ENCODE measurements around the gene OSTF1.

The OSTF1 gene

DNA sequence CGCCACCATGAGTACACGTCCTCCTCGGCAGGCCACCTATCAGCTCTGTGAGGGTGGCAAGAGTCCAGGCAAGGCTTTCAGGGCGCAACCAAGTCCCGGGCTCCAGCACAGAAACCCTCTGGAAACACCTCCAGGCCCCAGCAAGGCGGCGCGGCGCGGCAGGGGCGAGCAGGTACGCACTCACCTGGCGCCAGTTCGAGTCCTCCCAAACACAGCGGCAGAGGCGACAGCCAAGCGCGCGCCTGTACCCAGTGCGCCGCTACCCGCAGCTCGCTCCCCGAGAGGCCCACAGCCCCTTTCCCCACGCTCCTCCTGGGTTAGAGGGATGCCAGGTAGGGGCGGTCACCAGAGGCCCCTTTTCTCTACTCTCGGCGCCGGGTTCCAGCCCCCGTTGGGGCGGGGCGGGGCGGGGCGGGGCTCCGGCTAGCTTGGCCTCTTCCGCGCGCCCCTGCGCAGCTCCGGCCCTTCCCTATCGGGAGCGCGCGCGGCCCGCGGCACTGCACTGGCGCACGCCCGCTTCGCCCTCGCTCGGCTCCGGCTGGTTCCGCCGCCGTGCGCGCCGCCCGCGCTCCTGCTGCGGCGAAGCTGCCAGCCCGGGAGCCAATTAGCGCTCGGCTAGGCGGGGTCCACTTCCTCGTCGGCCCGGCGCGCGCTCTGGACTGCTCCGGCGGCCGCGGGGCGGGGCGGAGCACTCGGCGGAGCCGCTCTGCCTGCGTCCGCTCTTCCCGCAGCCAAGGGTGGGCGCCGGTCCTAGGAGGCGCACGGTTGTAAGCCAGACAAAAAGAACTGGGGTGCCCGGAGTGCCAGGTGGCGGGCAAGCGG lies at the start of gene OSTF1, which contains the start of gene NMRK1:
TSS of gene OSTF1 (plus strand) at position 691 of the 822 bp plus-strand sequence. CDS start 179 bp downstream, outside the sequence.
TSS of gene NMRK1 (minus strand) at position 332 of the 822 bp plus-strand sequence. CDS start 5,040 bp downstream, outside the sequence.
- DNase-seq (ENCODE audit: low spot score) = peak; percentile 97

- peak; percentile 4 for DNase-seq (ENCODE audit: low spot score)
Observed at GRCh38 chr9:75039009-75039408, 49.3 kb upstream of the OSTF1 start.

DNA sequence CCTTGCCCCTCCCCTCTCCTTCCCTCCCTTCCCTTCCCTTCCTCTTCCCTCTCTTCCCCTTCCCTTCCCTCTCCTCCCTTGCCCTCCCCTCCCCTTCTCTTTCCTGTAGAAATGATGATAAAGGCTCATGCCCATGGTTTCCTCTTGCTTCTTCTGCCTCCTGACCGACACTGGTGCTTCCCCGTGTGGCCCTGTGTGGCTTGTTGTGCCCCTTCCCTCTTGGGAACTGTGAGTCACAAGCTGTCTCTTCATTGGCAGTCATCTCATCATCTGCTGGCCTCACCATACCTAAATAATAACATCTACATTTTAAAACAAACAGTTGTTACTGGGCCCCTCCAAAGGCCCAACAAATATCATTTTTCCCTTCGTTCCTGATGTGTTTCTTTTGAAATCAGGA lies 48.5 kb upstream of the OSTF1 start:
- no peak for DNase-seq (ENCODE audit: low spot score)

DNA sequence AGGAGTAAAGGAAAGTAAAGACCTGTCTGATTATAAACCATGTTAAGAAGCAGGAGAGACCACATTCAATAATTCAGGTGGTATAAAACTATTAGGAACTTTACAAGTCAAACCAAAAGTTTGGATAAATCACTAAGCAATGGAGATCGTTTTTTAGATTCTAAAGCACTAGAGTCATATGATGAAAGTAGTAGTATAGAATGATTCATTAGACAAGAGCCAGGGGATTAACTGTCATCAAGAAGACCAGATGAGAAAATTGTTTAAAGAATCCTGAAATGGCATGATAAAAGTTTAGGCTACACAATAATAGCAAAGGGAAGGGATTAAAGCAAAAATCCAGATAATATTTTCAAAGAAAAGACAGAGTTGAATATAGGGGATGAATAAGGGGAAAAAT lies 47.3 kb upstream of the OSTF1 start:
- no peak for DNase-seq (ENCODE audit: low spot score)

DNA sequence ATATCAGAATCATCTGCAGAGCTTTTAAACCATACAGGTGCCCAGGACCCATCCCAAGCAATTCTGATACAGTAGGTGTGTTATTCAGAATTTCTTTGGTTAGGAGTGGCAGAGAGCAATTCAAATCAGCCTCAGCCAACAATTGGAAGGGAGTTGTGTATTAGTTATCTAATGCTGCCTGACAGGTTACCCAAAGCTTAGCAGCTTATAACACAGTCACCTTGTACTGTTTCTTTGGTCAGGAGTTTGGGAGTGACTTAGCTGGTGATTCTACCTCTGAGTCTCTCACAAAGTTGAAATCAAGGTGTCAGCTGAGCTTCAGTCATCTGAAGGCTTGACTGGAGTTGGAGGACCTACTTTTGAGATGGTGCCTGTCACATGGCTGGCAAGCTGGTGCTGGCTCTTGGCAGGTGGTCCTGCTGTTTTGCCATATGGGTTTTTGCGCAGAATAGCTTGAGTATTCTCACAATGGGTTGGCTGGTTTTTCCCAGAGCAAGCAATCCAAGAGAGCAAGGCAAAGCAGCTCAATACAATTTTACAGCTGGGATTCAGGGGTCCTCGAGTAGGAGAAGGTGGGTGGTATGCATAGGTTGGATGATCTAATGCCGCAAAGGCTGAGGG lies 41.5 kb upstream of the OSTF1 start:
- no peak for DNase-seq (ENCODE audit: low spot score)

GRCh38 chr9:75047506-75047905 lies 40.8 kb upstream of the OSTF1 start:
- no peak for DNase-seq (ENCODE audit: low spot score)

DNA sequence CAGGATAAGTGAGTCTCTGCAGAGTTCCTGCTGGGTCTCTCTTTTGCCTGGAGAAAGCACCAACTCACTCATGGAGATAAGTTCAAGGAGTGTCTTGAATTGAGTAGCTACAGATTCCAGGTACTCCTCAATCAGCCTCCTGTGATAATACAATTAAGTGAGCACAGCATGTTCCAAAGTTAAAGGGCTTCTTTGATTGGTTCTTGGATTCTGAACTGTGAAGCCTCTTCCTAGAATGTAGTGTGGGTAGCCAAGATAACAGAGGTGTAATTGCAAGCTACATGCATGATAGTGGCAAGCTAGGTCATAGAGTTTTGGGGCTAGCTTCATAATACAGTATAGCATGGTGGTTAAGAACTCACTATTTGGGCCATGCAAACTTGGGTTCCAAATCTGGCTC lies 37.0 kb upstream of the OSTF1 start:
- DNase-seq (ENCODE audit: low spot score) = no peak

DNA sequence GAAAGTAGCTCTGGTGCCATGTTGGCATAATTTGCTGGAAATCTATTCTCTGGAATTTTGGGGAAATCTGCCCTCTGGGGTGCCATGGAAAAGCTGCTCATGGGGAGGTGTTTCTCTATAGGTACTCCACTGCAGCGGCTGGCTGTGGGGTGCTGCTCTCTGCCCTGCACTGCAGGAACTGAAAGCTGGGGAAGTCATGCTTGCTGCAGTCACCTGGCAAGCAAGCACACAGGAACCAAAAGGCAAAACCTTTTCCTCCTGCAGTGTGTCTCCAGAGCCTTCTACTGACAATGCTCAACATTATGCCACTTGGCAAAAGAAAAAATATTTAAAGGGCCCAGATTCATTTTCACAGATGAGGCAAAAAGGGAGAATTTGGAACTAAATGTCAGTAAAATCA lies 34.4 kb upstream of the OSTF1 start:
- DNase-seq (ENCODE audit: low spot score) = no peak

DNA sequence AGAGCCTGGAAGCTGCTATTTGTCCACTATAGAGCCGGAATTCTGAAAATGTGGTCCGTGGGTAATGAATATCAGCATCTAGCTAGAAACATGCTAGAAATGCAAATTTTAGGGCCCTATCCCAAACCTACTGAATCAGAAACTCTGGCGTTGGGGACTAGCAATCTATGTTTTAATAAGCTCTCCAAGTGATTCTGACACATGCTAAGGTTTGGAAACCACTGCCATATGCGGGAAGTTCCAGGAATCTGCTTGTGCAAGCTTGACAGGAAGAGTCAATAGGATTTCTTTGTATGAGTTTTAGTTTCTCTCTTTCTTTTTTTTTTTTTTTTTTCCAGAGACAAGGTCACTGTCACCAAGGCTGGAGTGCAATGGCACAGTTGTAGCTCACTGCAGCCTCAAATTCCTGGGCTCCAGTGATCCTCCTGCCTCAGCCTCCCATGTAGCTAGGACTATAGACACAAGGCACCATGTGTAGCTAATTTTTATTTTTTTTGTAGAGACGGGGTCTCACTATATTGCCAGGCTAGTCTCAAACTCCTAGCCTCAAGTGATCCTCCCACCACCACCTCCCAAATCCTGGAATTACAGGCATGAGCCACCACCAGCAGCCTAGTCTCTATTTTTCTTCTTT lies 33.8 kb upstream of the OSTF1 start:
- DNase-seq (ENCODE audit: low spot score) = no peak

DNA sequence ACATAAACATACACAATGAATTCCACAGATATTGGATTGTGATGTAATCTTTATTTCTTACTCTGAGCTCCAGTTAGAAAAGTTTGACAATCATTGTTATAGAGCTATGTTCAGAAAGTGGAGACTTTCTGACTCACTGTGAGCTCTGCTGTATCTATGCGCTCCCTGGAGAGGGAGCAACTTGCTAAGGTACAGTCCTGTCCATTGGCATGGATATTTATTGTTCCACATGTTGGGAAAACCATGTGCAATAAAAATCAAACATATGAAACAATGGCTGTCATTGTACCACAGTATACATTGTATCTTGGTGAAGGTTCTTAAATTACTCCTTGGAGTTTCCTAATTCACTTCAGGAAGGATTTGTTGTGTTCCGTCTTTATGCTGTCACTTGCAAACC lies 27.1 kb upstream of the OSTF1 start:
- DNase-seq (ENCODE audit: low spot score) = no peak

DNA sequence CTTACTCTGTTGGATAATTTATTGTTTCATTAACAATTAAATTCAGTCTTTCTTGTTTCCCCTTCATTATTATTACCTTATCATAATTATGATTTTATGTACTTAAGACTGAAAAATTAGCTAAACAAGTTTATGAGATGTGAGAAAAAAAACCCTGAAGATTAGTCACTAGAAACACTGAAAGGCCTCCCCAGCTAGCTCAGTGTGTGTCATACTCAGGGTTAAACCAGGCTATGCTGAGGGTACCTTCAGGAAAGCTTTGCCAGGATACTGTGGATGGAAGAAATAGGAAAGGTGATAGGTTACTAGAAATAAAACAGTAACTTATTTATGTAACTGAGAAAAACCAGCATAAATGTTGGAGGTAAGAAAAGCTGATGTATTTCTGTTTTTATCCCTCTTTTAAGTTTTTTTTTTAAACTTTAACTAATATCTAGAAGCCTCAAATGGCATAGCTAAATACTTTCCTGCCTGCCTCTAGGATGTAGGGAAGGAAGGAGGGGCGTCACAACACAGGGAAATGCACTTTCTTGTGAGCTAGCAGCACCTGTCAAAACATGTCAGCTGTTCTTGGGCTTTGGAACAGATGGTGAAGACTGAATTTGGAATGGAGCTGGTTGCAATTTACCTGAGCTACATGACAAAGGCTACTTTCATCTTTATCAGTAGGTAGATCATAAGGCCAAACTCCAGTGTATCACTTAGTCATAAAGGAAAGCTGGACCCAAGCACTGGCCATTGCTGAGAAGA lies 24.6 kb upstream of the OSTF1 start:
- peak; percentile 52 for DNase-seq (ENCODE audit: low spot score)

- DNase-seq (ENCODE audit: low spot score) = peak; percentile 18
Observed at GRCh38 chr9:75064307-75065025, 23.8 kb upstream of the OSTF1 start.

DNA sequence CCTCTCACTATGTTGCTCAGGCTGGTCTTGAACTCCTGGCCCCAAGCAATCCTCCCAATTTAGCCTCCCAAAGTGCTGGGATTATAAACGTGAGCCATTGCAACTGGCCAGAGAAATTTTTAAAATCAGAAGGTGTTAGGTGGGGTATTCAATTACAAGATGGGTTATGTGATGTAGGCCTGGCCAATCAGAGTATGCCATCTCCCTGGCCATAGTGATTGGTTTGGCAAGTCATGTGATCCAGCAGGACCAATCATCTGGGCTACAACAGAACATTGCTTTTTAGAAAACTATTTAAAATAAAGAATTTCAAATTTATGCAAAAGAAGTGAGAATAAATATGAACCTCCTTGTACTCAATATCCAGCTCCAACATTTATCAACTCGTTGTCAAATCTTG lies 22.8 kb upstream of the OSTF1 start:
- no peak for DNase-seq (ENCODE audit: low spot score)

- no peak for DNase-seq (ENCODE audit: low spot score)
Observed at GRCh38 chr9:75067894-75068293, 20.4 kb upstream of the OSTF1 start.

DNA sequence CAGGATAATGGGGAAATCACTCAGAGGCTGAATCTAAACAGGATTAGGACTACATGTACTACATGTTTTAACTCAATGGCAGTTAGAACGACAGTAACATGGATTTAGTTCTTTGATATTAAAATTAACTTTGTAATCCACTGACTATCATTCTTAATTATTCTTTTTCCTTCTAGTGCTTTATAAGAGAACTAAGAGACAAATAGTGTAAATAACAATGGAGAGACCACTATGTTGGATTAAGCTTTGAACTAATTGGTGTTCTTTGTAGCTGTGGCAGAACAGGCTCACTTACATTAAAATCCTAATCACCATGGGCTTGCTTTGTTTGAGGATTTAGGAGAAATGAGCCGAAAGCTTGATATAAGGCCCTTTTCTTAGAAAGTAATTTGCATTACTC lies 19.1 kb upstream of the OSTF1 start:
- DNase-seq (ENCODE audit: low spot score) = no peak

- peak; percentile 75 for DNase-seq (ENCODE audit: low spot score)
Observed at GRCh38 chr9:75071530-75072122, 16.7 kb upstream of the OSTF1 start.

- no peak for DNase-seq (ENCODE audit: low spot score)
Observed at GRCh38 chr9:75072895-75073294, 15.4 kb upstream of the OSTF1 start.

DNA sequence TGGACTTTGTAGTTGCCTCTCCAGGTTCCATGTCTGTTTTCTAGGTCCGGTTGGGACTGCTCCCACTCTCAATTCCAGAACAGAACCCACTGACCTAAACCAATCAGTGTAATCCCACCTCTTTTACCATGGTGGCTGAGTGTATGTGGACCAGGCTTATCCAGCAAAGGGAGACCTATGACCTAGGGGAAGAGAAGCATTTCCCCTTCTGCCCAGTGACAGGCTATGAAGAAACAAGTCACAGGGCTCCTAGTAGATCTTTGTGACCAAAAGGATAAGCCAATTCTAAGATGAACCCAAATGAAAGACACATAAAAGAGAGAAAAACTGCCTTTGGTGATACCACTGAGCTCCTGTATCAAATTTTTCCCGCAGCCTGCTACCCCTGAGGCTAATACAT lies 6.7 kb upstream of the OSTF1 start:
- DNase-seq (ENCODE audit: low spot score) = no peak

DNA sequence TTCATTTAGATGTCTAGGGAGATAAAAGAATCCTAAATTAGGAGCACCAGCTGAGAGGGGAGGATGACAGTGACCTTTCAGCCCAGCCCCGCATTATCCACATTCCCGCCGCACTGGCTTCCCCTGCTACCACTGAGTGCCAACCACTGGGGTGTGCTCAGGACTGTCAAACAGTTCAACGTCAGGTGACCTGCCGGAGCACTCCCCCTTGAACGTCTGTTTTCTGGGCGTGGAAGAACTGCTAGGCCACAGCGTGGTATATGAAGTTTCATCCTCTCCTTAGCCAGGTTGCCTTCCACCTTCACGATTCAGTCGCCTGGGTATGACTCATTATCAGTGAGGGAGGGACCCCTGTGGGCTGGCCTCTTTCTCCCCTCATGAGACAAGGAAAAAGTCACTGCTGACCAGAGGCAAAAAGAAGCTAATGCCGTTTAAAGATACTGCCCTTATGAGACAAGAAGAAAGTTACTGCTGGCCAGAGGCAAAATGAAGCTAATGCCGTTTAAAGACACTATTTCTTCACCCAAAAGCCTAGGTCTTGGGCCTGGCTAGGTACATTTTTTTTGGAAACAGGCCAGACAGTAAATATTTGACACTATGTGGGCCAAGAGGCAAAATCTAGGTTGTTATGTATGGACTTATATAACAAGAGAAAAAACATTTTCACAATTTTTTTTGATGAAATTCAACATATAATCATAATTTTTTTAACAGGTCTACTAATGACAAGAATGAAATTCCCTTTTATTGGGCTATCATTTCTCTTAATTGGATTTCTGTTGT lies 4.9 kb upstream of the OSTF1 start:
- DNase-seq (ENCODE audit: low spot score) = peak; percentile 80

DNA sequence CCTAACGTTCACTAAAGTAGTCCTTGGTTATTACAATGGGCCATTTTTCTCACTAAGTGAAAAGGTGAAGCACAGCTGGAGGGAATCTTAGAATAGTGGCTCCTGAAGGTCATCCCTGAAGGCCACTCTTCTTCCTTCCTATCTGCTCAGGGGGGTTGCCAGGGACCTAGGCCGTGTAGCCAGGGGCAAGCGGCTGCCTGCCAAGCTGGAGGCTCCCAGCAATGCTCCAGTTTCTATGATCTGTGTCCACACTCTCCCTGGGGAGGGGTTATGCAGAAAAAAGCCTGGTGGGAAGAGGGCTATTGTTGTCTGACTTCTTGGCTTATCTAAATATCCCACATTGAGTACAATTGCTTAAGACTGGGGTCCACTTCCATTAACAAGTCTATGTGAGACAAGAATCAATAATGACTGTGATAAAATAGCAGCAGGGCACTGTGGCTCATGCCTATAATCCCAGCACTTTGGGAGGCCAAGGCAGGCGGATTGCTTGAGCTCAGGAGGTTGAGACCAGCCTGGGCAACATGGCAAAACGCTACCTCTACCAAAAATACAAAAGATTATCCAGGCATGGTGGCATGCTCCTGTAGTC lies 4.1 kb upstream of the OSTF1 start:
- no peak for DNase-seq (ENCODE audit: low spot score)

Measured in kidney tubule cell (primary cell).